Muscle layer of duodenum (tissue), 2 donors: ENCODE measurements around the gene DBNDD1.
"Not testable (repeated sequence)": the region's sequence is repeated elsewhere in the genome, so short reads cannot be mapped to it uniquely, and the experiment has no call there.

Experiments
- H3K27ac ChIP-seq: one replicate; pipeline ENCODE4 v1.7.0; 2013; ENCODE audit warnings: mild to moderate bottlenecking, low read length
- H3K27me3 ChIP-seq: one replicate; pipeline ENCODE4 v1.7.0; 2013; ENCODE audit warnings: low read depth, mild to moderate bottlenecking, control low read depth, low read length
- H3K36me3 ChIP-seq, 2 donors: one replicate each; pipeline ENCODE4 v1.7.0; 2013; ENCODE audit warnings: low read length in 2 of 2, control low read depth in 1 of 2, mild to moderate bottlenecking in 1 of 2; ENCODE audit not compliant: insufficient read depth in 2 of 2, control insufficient read depth in 1 of 2
- H3K4me1 ChIP-seq, 2 donors: one replicate each; pipeline ENCODE4 v1.7.0; 2013; ENCODE audit warnings: low read length in 2 of 2, mild to moderate bottlenecking in 2 of 2, control low read depth in 1 of 2, moderate library complexity in 1 of 2; ENCODE audit not compliant: insufficient read depth in 2 of 2, control insufficient read depth in 1 of 2
- H3K4me3 ChIP-seq, 2 donors: one replicate each; pipeline ENCODE4 v1.7.0; 2013; ENCODE audit warnings: low read length in 2 of 2, low read depth in 1 of 2, mild to moderate bottlenecking in 1 of 2
- H3K9me3 ChIP-seq, 2 donors: one replicate each; pipeline ENCODE4 v1.7.0; 2013; ENCODE audit warnings: low read length in 2 of 2, control low read depth in 1 of 2, mild to moderate bottlenecking in 1 of 2; ENCODE audit not compliant: control insufficient read depth in 1 of 2
- donor health status: healthy.

Gene DBNDD1

GRCh38 chr16:90009172-90009899 is 9.9 kb downstream of the DBNDD1 start:
- no peaks in the 10 kb centered on the region for H3K9me3 ChIP-seq
- no peaks in the 10 kb centered on the region for H3K36me3 ChIP-seq
- H3K27me3 ChIP-seq, result no peaks in the 10 kb centered on the region
- no peak overlapping the region for H3K4me3 ChIP-seq
- no peaks in the 10 kb centered on the region for H3K4me1 ChIP-seq
- H3K27ac ChIP-seq, result no peak overlapping the region

GRCh38 chr16:90008708-90009145 is 10.5 kb downstream of the DBNDD1 start:
- Histone ChIP-seq H3K27me3 (no peaks in the 10 kb centered on the region), H3K27ac (no peak overlapping the region), H3K4me3 (no peak overlapping the region), H3K36me3 (no peaks in the 10 kb centered on the region), H3K9me3 (no peaks in the 10 kb centered on the region), H3K4me1 (no peaks in the 10 kb centered on the region)

GRCh38 chr16:90007635-90008234 is 11.5 kb downstream of the DBNDD1 start:
- H3K4me1 ChIP-seq, H3K27me3 ChIP-seq, H3K27ac ChIP-seq, H3K4me3 ChIP-seq, H3K9me3 ChIP-seq, H3K36me3 ChIP-seq: not testable (repeated sequence)

DNA sequence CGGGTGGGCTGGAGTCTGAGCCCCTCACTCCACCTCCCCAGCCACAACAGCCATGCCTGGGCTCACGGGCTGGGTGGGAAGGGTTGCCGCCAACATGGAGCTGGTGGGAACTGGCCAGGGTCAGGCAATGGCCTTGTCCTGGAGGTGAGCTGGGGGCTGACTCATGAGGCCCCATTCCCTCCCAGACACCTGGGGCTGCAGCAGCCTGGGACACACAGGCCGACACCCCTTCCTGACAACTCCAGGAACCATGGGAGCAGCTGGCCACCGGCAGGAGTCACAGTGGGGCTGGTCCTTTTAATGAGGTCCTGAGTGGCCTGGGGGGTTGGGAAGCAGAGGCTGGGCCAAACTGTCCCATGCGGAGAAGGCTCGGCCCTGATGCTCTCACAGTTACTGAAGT is 12.2 kb downstream of the DBNDD1 start:
- no peaks in the 10 kb centered on the region for H3K9me3 ChIP-seq
- H3K4me3 ChIP-seq, result no peak overlapping the region
- H3K27ac ChIP-seq, result no peak overlapping the region
- H3K4me1 ChIP-seq, result no peaks in the 10 kb centered on the region
- H3K27me3 ChIP-seq, result no peaks in the 10 kb centered on the region
- H3K36me3 ChIP-seq, result no peaks in the 10 kb centered on the region

GRCh38 chr16:90005956-90006663 is 13.1 kb downstream of the DBNDD1 start:
- Histone ChIP-seq H3K27me3 (no peaks in the 10 kb centered on the region), H3K4me3 (no peak overlapping the region), H3K9me3 (no peaks in the 10 kb centered on the region), H3K4me1 (no peaks in the 10 kb centered on the region), H3K27ac (no peak overlapping the region), H3K36me3 (peaks cover 0 to 1% of the 10 kb centered on the region in 2 donors)

GRCh38 chr16:90004577-90004976 is 14.7 kb downstream of the DBNDD1 start:
- Histone ChIP-seq H3K9me3 (no peaks in the 10 kb centered on the region), H3K27ac (no peak overlapping the region), H3K27me3 (no peaks in the 10 kb centered on the region), H3K4me3 (no peak overlapping the region), H3K36me3 (peaks cover 0 to 13% of the 10 kb centered on the region in 2 donors), H3K4me1 (no peaks in the 10 kb centered on the region)

DNA sequence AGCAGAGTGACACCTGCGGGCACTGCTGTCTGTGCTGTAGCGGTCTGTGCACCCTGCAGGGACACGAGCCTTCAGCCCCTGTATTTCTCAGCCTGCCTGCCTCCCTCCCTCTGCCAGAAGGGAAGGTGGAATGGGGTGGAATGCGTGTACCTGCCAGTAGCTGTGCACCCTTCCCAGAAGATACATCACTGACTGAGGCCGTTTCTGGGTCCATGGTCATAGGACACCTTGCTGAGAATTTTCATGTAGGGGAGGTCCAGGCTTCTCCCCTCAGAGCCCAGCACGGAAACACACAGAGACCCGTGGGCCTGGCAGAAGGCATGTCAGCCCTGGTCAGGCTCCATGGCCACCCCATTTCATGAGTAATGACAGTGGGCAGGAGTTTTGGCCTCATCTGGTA is 16.5 kb downstream of the DBNDD1 start:
- Histone ChIP-seq H3K36me3 (peaks cover 3 to 24% of the 10 kb centered on the region in 2 donors), H3K27me3 (no peaks in the 10 kb centered on the region), H3K27ac (no peak overlapping the region), H3K4me3 (no peak overlapping the region), H3K4me1 (no peaks in the 10 kb centered on the region), H3K9me3 (no peaks in the 10 kb centered on the region)

GRCh38 chr16:90001761-90002503 is 17.3 kb downstream of the DBNDD1 start:
- Histone ChIP-seq H3K36me3 (peaks cover 3 to 29% of the 10 kb centered on the region in 2 donors), H3K27ac (no peak overlapping the region), H3K9me3 (no peaks in the 10 kb centered on the region), H3K4me3 (no peak overlapping the region), H3K27me3 (no peaks in the 10 kb centered on the region), H3K4me1 (no peaks in the 10 kb centered on the region)

GRCh38 chr16:90000733-90001427 is 18.4 kb downstream of the DBNDD1 start:
- Histone ChIP-seq H3K9me3 (no peaks in the 10 kb centered on the region), H3K36me3 (peaks cover 3 to 38% of the 10 kb centered on the region in 2 donors), H3K27me3 (no peaks in the 10 kb centered on the region), H3K4me3 (no peak overlapping the region), H3K4me1 (no peaks in the 10 kb centered on the region), H3K27ac (no peak overlapping the region)

DNA sequence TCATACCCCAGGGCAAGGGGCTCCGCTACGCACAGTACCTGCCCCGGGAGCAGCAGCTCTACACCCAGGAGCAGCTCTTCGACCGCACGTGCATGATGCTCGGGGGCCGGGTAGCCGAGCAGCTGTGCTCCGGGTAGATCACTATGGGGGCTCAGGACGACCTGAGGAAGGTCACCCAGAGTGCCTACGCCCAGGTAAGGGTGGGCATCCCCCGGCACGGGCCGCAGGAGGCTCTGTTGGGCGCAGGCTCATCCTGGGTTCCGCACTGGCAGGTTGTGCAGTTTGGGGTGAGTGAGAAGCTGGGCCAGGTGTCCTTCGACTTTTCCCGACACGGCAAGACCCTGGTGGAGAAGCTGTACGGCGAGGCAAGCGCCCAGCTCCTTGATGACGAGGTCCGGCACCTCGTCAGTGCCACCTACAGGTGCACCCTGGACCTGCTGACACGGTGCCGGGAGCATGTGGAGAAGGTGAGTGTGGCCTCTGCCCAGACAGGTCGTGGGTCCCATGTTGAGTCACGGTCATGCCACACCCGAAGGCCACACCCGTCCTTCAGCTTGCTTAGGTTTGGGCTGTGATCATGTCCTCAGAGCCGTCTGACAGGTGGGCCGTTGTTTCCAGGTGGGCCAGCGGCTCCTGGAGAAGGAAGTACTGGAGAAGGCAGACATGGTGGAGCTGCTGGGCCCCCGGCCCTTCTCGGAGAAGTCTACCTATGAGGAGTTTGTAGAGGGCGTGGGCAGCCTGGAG is 19.3 kb downstream of the DBNDD1 start:
- Histone ChIP-seq H3K4me3 (no peak overlapping the region), H3K4me1 (no peaks in the 10 kb centered on the region), H3K27ac (no peak overlapping the region), H3K36me3 (peaks cover 3 to 46% of the 10 kb centered on the region in 2 donors), H3K9me3 (no peaks in the 10 kb centered on the region), H3K27me3 (no peaks in the 10 kb centered on the region)
